Keratinocyte (primary cell): ENCODE measurements around the gene CX3CR1. TPM values are rescaled to one million over a fixed set of nuclear protein-coding genes. Genes with fewer than 3 reads are reported as not detected.
"Not testable (repeated sequence)": the region's sequence is repeated elsewhere in the genome, so short reads cannot be mapped to it uniquely, and the experiment has no call there.

Experiments used
- DNase-seq: peaks from one replicate; pipeline ENCODE4 v3.0.0-alpha.2; 2011; ENCODE audit warnings: low read depth, missing footprints, low spot score
- FAIRE-seq: peaks from 2 replicates; lab custom pipeline; 2011; peaks lifted over from hg19 to GRCh38; lab: Jason Lieb, UNC
- H2AFZ ChIP-seq: 2 replicates; pipeline ENCODE4 v1.6.0; 2012; ENCODE audit warnings: low read length, control low read depth, inconsistent platforms; ENCODE audit not compliant: control insufficient read depth
- H3K27ac ChIP-seq: 2 replicates; pipeline ENCODE4 v1.5.1; 2011; ENCODE audit warnings: low read length; ENCODE audit not compliant: control insufficient read depth, insufficient read depth
- H3K27me3 ChIP-seq: 3 replicates; pipeline ENCODE4 v1.6.0; 2011; ENCODE audit warnings: low read length; ENCODE audit not compliant: control insufficient read depth, insufficient read depth; ENCODE audit errors: extremely low read depth
- H3K36me3 ChIP-seq, 2 experiments: 2 replicates in 1 of 2; 3 replicates in 1 of 2; pipeline ENCODE4 v1.5.1; 2011; ENCODE audit warnings: low read length in 2 of 2, mild to moderate bottlenecking in 1 of 2; ENCODE audit not compliant: control insufficient read depth in 2 of 2, insufficient read depth in 2 of 2; ENCODE audit errors: extremely low read depth in 1 of 2
- H3K4me1 ChIP-seq: 3 replicates; pipeline ENCODE4 v1.5.1; 2011; ENCODE audit warnings: low read length; ENCODE audit not compliant: control insufficient read depth, insufficient read depth; ENCODE audit errors: extremely low read depth
- H3K4me2 ChIP-seq: 3 replicates; pipeline ENCODE4 v1.6.0; 2011; ENCODE audit warnings: low read depth, low read length; ENCODE audit not compliant: control insufficient read depth, insufficient read depth; ENCODE audit errors: extremely low read depth
- H3K4me3 ChIP-seq, 3 experiments: fragments of 200-600 bp in 1 of 3; sonication (generic) in 1 of 3; 2 replicates in 2 of 3; 3 replicates in 1 of 3; pipeline ENCODE4 v1.5.1; 2011 to 2016; ENCODE audit warnings: low read length in 3 of 3, mild to moderate bottlenecking in 3 of 3, control low read depth in 2 of 3, inconsistent platforms in 1 of 3, low read depth in 1 of 3, mixed read lengths in 1 of 3, mixed run types in 1 of 3, moderate library complexity in 1 of 3; ENCODE audit not compliant: control insufficient read depth in 2 of 3, insufficient read depth in 2 of 3; ENCODE audit errors: extremely low read depth in 1 of 3
- H3K79me2 ChIP-seq: 2 replicates; pipeline ENCODE4 v1.6.0; 2012; ENCODE audit warnings: low read length; ENCODE audit not compliant: control insufficient read depth, insufficient read depth
- H3K9ac ChIP-seq: 3 replicates; pipeline ENCODE4 v1.6.0; 2011; ENCODE audit warnings: low read length; ENCODE audit not compliant: control insufficient read depth, insufficient read depth; ENCODE audit errors: extremely low read depth
- H3K9me1 ChIP-seq: 3 replicates; pipeline ENCODE4 v1.6.0; 2011; ENCODE audit warnings: low read length; ENCODE audit not compliant: control insufficient read depth, insufficient read depth; ENCODE audit errors: extremely low read depth
- H3K9me3 ChIP-seq: 2 replicates; pipeline ENCODE4 v1.5.1; 2012; ENCODE audit warnings: low read depth, low read length; ENCODE audit not compliant: control insufficient read depth
- H4K20me1 ChIP-seq: 3 replicates; pipeline ENCODE4 v1.6.0; 2011; ENCODE audit warnings: low read length; ENCODE audit not compliant: control insufficient read depth, insufficient read depth; ENCODE audit errors: extremely low read depth
- EZH2 ChIP-seq: IDR thresholded peaks from one replicate; pipeline ENCODE4 v1.6.1; 2012; ENCODE audit warnings: inconsistent platforms, mild to moderate bottlenecking, low read length, moderate library complexity
- dilution Hi-C: fragments of 300-500 bp; cut with MboI; formaldehyde crosslinking; loops from one replicate; pipeline ENCODE4 v1.7.0; 2020; ENCODE audit warnings: low sequenced_read_pairs; ENCODE audit not compliant: extremely low pct_ligation_motif_present
- polyA plus RNA-seq, 5 experiments: library from polyadenylated mRNA; depleted of rRNA in 3 of 5; stranded (reverse) in 3 of 5; stranded (forward) in 1 of 5; unstranded in 1 of 5; fragments of >200 nt; gene quantifications; 1 replicate in 1 of 5; 2 replicates in 3 of 5; 3 replicates in 1 of 5; pipeline versions ENCODE4 v1.2.1 to v1.2.3, GENCODE V29; 2011 to 2012; ENCODE audit warnings: missing spikeins in 2 of 5, low read depth in 1 of 5, low replicate concordance in 1 of 5
- TF ChIP-seq, protein P1 (sequence below), 3 experiments: IDR thresholded peaks in 1 of 3; conservative IDR thresholded peaks in 1 of 3; optimal IDR thresholded peaks in 1 of 3; 2 replicates in 2 of 3; 3 replicates in 1 of 3; pipeline versions ENCODE3 to v1.5.1; 2011; ENCODE audit warnings: low read length in 3 of 3, mild to moderate bottlenecking in 3 of 3, moderate library complexity in 2 of 3, control low read depth in 1 of 3, inconsistent platforms in 1 of 3; ENCODE audit not compliant: insufficient read depth in 2 of 3; ENCODE audit errors: extremely low read depth in 1 of 3

Gene CX3CR1
- polyA plus RNA-seq, 1 donor (not counting 4 experiments of a cell fraction or from before 2014, with no cell fraction given), result 0.05 TPM

DNA sequence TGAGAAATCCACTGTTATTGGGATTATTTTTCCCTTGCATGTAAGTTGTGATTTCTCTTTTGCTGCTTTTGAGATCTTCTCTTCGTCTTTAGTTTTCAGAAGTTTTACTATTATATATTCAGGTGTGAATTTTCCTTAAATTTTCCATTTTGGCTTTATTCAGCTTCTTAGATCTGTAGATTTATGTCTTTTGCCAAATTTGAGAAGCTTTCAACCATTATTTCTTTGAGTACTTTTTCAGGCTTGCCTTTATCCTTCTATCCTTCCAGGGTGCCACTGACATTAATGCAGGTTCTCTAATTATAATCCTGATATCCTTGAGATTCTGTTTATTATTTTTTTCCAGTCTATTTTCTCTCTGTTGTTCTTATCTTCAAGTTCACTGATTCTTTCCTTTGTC is 49.4 kb downstream of the CX3CR1 start:
- TF ChIP-seq, protein P1, sequence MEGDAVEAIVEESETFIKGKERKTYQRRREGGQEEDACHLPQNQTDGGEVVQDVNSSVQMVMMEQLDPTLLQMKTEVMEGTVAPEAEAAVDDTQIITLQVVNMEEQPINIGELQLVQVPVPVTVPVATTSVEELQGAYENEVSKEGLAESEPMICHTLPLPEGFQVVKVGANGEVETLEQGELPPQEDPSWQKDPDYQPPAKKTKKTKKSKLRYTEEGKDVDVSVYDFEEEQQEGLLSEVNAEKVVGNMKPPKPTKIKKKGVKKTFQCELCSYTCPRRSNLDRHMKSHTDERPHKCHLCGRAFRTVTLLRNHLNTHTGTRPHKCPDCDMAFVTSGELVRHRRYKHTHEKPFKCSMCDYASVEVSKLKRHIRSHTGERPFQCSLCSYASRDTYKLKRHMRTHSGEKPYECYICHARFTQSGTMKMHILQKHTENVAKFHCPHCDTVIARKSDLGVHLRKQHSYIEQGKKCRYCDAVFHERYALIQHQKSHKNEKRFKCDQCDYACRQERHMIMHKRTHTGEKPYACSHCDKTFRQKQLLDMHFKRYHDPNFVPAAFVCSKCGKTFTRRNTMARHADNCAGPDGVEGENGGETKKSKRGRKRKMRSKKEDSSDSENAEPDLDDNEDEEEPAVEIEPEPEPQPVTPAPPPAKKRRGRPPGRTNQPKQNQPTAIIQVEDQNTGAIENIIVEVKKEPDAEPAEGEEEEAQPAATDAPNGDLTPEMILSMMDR (optimal IDR thresholded peaks at IDR 0.05 in 1 of 3, IDR thresholded peaks at IDR 0.05 in 1 of 3, conservative IDR thresholded peaks at IDR 0.05 in 1 of 3; ENCODE audit: extremely low read depth in 1 of 3, insufficient read depth in 2 of 3, low read length in 3 of 3), result no peak
- no peak for TF ChIP-seq EZH2
- Histone ChIP-seq H3K4me2 (no peak overlapping the region), H3K9me3 (no peaks in the 10 kb centered on the region), H3K79me2 (no peaks in the 10 kb centered on the region), H3K4me3 (no peak overlapping the region), H3K27me3 (peaks cover 20% of the 10 kb centered on the region), H4K20me1 (no peaks in the 10 kb centered on the region), H3K4me1 (peaks cover 3% of the 10 kb centered on the region), H3K9ac (no peak overlapping the region), H3K9me1 (no peaks in the 10 kb centered on the region), H3K27ac (no peak overlapping the region), H2AFZ (no peak overlapping the region), H3K36me3 (no peaks in the 10 kb centered on the region)
- FAIRE-seq (no peak), DNase-seq (no peak)
- dilution Hi-C loops, result no loop called here

GRCh38 chr3:39228496-39228895 is 51.3 kb downstream of the CX3CR1 start:
- Histone ChIP-seq H3K4me2 (no peak overlapping the region), H4K20me1 (no peaks in the 10 kb centered on the region), H3K36me3 (no peaks in the 10 kb centered on the region), H3K27me3 (peaks cover 15% of the 10 kb centered on the region), H3K9me1 (no peaks in the 10 kb centered on the region), H2AFZ (no peak overlapping the region), H3K79me2 (no peaks in the 10 kb centered on the region), H3K27ac (no peak overlapping the region), H3K9me3 (no peaks in the 10 kb centered on the region), H3K4me3 (no peak overlapping the region), H3K4me1 (no peaks in the 10 kb centered on the region), H3K9ac (no peak overlapping the region)
- dilution Hi-C loops, result no loop called here
- no peak for FAIRE-seq
- TF ChIP-seq EZH2, result no peak
- TF ChIP-seq, protein P1 (optimal IDR thresholded peaks at IDR 0.05 in 1 of 3, IDR thresholded peaks at IDR 0.05 in 1 of 3, conservative IDR thresholded peaks at IDR 0.05 in 1 of 3; ENCODE audit: extremely low read depth in 1 of 3, insufficient read depth in 2 of 3, low read length in 3 of 3), result no peak
- no peak for DNase-seq

DNA sequence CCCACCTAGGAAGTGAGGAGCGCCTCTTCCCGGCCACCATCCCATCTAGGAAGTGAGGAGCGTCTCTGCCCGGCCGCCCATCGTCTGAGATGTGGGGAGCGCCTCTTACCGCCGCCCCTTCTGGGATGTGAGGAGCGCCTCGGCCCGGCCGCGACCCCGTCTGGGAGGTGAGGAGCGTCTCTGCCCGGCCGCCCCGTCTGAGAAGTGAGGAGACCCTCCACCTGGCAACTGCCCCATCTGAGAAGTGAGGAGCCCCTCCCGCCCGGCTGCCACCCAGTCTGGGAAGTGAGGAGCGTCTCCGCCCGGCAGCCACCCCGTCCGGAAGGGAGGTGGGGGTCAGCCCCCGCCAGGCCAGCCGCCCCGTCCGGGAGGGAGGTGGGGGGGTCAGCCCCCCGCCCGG is 52.2 kb downstream of the CX3CR1 start:
- DNase-seq, H3K79me2 ChIP-seq, H3K9me3 ChIP-seq, H3K9me1 ChIP-seq, FAIRE-seq, dilution Hi-C loops, H3K9ac ChIP-seq, H4K20me1 ChIP-seq, H3K27ac ChIP-seq, H2AFZ ChIP-seq, H3K36me3 ChIP-seq, H3K27me3 ChIP-seq, H3K4me2 ChIP-seq, H3K4me1 ChIP-seq, H3K4me3 ChIP-seq: not testable (repeated sequence)
